ENCODE data around the gene CNGB1.

DNA sequence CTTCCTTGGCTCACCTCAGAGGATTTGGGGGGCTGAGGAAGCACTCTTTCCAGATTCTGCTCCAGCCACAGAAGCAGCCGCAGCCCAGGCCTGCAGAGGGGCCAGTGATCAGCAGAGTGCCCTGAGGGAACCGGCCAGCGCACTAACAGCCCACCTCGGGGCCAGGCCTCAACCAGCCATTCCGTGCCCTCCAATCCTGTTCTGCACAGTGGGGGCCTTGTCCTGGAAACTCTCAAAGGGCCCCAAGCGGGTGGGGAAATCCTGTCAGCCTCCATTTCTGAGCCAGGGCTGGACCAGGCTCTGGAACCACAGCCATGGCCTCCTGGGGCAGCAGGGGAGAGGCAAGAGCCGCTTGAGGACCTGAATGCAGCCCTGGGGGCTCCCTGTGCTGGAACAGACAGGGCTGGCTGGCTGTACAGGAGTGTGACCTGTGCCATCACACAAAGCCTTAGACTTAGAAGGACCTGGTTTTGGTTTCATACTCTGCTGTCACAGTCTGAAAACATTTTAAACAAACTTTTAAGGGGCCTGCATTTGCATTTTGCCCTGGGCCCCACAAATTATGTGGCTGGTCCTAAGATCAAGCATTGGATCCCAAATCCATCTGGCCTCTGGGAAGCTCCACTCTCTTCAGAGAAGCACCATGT, 10.0 kb downstream of the CNGB1 start:
- TF ChIP-seq, protein P1, sequence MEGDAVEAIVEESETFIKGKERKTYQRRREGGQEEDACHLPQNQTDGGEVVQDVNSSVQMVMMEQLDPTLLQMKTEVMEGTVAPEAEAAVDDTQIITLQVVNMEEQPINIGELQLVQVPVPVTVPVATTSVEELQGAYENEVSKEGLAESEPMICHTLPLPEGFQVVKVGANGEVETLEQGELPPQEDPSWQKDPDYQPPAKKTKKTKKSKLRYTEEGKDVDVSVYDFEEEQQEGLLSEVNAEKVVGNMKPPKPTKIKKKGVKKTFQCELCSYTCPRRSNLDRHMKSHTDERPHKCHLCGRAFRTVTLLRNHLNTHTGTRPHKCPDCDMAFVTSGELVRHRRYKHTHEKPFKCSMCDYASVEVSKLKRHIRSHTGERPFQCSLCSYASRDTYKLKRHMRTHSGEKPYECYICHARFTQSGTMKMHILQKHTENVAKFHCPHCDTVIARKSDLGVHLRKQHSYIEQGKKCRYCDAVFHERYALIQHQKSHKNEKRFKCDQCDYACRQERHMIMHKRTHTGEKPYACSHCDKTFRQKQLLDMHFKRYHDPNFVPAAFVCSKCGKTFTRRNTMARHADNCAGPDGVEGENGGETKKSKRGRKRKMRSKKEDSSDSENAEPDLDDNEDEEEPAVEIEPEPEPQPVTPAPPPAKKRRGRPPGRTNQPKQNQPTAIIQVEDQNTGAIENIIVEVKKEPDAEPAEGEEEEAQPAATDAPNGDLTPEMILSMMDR (IDR thresholded peaks at IDR 0.05) = no peak
- TF ChIP-seq EP300 (IDR thresholded peaks at IDR 0.05; ENCODE audit: low read depth) (no peak), POLR2A (IDR thresholded peaks at IDR 0.05) (no peak)
